H1 (cell line): ENCODE data around the gene TCAP. TPM values are rescaled to one million over a fixed set of nuclear protein-coding genes. Genes with fewer than 3 reads are reported as not detected.

Experiments
- CTCF ChIA-PET: fragments of 300-600 bp; sonication (Branson Sonifier 250); formaldehyde crosslinking; loops from one replicate; lab custom pipeline; 2021; ENCODE audit not compliant: partially characterized antibody; lab: Charles Lee
- POLR2A ChIA-PET: fragments of 300-600 bp; sonication (Branson Sonifier 250); formaldehyde crosslinking; loops from one replicate; lab custom pipeline; 2021; ENCODE audit warnings: inconsistent platforms; ENCODE audit not compliant: partially characterized antibody; lab: Charles Lee
- DNase-seq, 2 experiments: peaks; one replicate each; pipeline versions ENCODE4 v3.0.0 to v3.0.0-alpha.2; 2010 to 2022; ENCODE audit warnings: low spot score in 2 of 2, low read depth in 1 of 2, mixed read lengths in 1 of 2
- FAIRE-seq: peaks from 2 replicates; lab custom pipeline; 2011; peaks lifted over from hg19 to GRCh38; lab: Jason Lieb, UNC
- H2AFZ ChIP-seq: 2 replicates; pipeline ENCODE4 v1.8.1; 2012; ENCODE audit warnings: low read length, inconsistent platforms
- H2AK5ac ChIP-seq: 2 replicates; pipeline ENCODE4 v1.6.1; 2013; ENCODE audit warnings: low read depth, low read length
- H2BK120ac ChIP-seq: replicated peaks from 2 replicates; pipeline ENCODE3; 2013; ENCODE audit warnings: low read depth, low read length, inconsistent platforms
- H2BK12ac ChIP-seq: 2 replicates; pipeline ENCODE4 v1.6.1; 2013; ENCODE audit warnings: low read depth, low read length
- H2BK15ac ChIP-seq: 2 replicates; pipeline ENCODE4 v1.6.1; 2013; ENCODE audit warnings: low read length
- H2BK20ac ChIP-seq: 2 replicates; pipeline ENCODE4 v1.6.1; 2013; ENCODE audit warnings: low read length
- H2BK5ac ChIP-seq: 2 replicates; pipeline ENCODE4 v1.6.1; 2013; ENCODE audit warnings: low read depth, low read length
- H3K14ac ChIP-seq: 2 replicates; pipeline ENCODE4 v1.6.1; 2013; ENCODE audit warnings: inconsistent platforms; ENCODE audit not compliant: insufficient read length
- H3K18ac ChIP-seq: 2 replicates; pipeline ENCODE4 v1.6.1; 2013; ENCODE audit warnings: low read length; ENCODE audit errors: extremely low read depth
- H3K23ac ChIP-seq: 2 replicates; pipeline ENCODE4 v1.6.1; 2013; ENCODE audit warnings: inconsistent platforms; ENCODE audit not compliant: insufficient read length
- H3K23me2 ChIP-seq: 2 replicates; pipeline ENCODE4 v1.6.1; 2013; ENCODE audit warnings: low read depth, low read length
- H3K27ac ChIP-seq: 2 replicates; pipeline ENCODE4 v1.6.1; 2011; ENCODE audit warnings: low read depth, low read length, inconsistent platforms
- H3K27me3 ChIP-seq, 4 experiments: replicated peaks in 1 of 4; 1 replicate in 1 of 4; 2 replicates in 3 of 4; pipeline versions ENCODE4 v1.6.1 to v1.8.1; 2011 to 2013; ENCODE audit warnings: low read length in 3 of 4, mild to moderate bottlenecking in 3 of 4, inconsistent platforms in 2 of 4, mixed read lengths in 2 of 4, moderate library complexity in 1 of 4; ENCODE audit not compliant: control insufficient read depth in 3 of 4, insufficient read depth in 3 of 4; ENCODE audit errors: extremely low read depth in 1 of 4
- H3K36me3 ChIP-seq, 4 experiments: 2 replicates each; pipeline versions ENCODE4 v1.6.1 to v1.8.1; 2011 to 2013; ENCODE audit warnings: mild to moderate bottlenecking in 4 of 4, low read length in 3 of 4, moderate library complexity in 2 of 4, control low read depth in 1 of 4, inconsistent platforms in 1 of 4; ENCODE audit not compliant: insufficient read depth in 4 of 4, control insufficient read depth in 2 of 4
- H3K4ac ChIP-seq: replicated peaks from 2 replicates; pipeline ENCODE3; 2013; ENCODE audit warnings: low read length, low read depth, mixed read lengths, inconsistent platforms; ENCODE audit not compliant: insufficient read length
- H3K4me1 ChIP-seq, 4 experiments: replicated peaks in 1 of 4; 1 replicate in 1 of 4; 2 replicates in 3 of 4; pipeline versions ENCODE4 v1.6.1 to v1.8.1; 2011 to 2013; ENCODE audit warnings: low read length in 3 of 4, inconsistent platforms in 2 of 4, mixed read lengths in 1 of 4; ENCODE audit not compliant: insufficient read depth in 4 of 4, control insufficient read depth in 3 of 4
- H3K4me2 ChIP-seq, 2 experiments: 2 replicates each; pipeline versions ENCODE4 v1.6.1 to v1.8.1; 2011 to 2013; ENCODE audit warnings: low read depth in 2 of 2, low read length in 2 of 2, control low read depth in 1 of 2, inconsistent platforms in 1 of 2, mild to moderate bottlenecking in 1 of 2; ENCODE audit not compliant: insufficient read depth in 1 of 2
- H3K4me3 ChIP-seq, 4 experiments: fragments of 200-600, 300-600 bp in 1 of 4; sonication (generic), shearing (Covaris generic), sonication (Bioruptor Twin) in 1 of 4; 2 replicates each; pipeline versions ENCODE4 v1.5.1 to v1.8.1; 2011 to 2016; ENCODE audit warnings: low read length in 4 of 4, low read depth in 3 of 4, control low read depth in 2 of 4, inconsistent platforms in 2 of 4, mild to moderate bottlenecking in 2 of 4, mixed read lengths in 1 of 4, moderate library complexity in 1 of 4; ENCODE audit not compliant: insufficient read depth in 2 of 4; ENCODE audit errors: extremely low read depth in 1 of 4
- H3K56ac ChIP-seq: replicated peaks from 2 replicates; pipeline ENCODE3; 2013; ENCODE audit warnings: low read depth, mild to moderate bottlenecking, mixed read lengths, low read length, inconsistent platforms; ENCODE audit not compliant: insufficient read length
- H3K79me1 ChIP-seq: 2 replicates; pipeline ENCODE4 v1.6.1; 2013; ENCODE audit warnings: low read depth, low read length, control low read depth
- H3K79me2 ChIP-seq, 2 experiments: 2 replicates each; pipeline versions ENCODE4 v1.6.1 to v1.8.1; 2012 to 2013; ENCODE audit warnings: low read length in 2 of 2, mild to moderate bottlenecking in 2 of 2, inconsistent platforms in 1 of 2; ENCODE audit not compliant: insufficient read depth in 2 of 2, control insufficient read depth in 1 of 2
- H3K9ac ChIP-seq, 4 experiments: replicated peaks in 1 of 4; 1 replicate in 1 of 4; 2 replicates in 3 of 4; pipeline versions ENCODE4 v1.6.1 to v1.8.1; 2011 to 2013; ENCODE audit warnings: low read depth in 3 of 4, low read length in 3 of 4, control low read depth in 2 of 4, mild to moderate bottlenecking in 2 of 4, moderate library complexity in 2 of 4, inconsistent platforms in 1 of 4; ENCODE audit errors: extremely low read depth in 1 of 4
- H3K9me3 ChIP-seq, 2 experiments: 2 replicates each; pipeline versions ENCODE4 v1.6.1 to v1.8.1; 2012 to 2013; ENCODE audit warnings: mild to moderate bottlenecking in 2 of 2, moderate library complexity in 2 of 2, control low read depth in 1 of 2, inconsistent platforms in 1 of 2, low read depth in 1 of 2, low read length in 1 of 2, mixed read lengths in 1 of 2; ENCODE audit not compliant: insufficient read depth in 2 of 2
- H4K20me1 ChIP-seq, 2 experiments: replicated peaks in 1 of 2; 2 replicates each; pipeline versions ENCODE3 to v1.8.1; 2011 to 2013; ENCODE audit warnings: inconsistent platforms in 2 of 2, low read length in 2 of 2, mild to moderate bottlenecking in 1 of 2; ENCODE audit not compliant: insufficient read depth in 2 of 2, control insufficient read depth in 1 of 2
- H4K5ac ChIP-seq: 2 replicates; pipeline ENCODE4 v1.6.1; 2013; ENCODE audit warnings: low read length, low read depth, mixed read lengths, inconsistent platforms; ENCODE audit not compliant: insufficient read length
- H4K8ac ChIP-seq: 2 replicates; pipeline ENCODE4 v1.8.0; 2013; ENCODE audit warnings: mild to moderate bottlenecking, moderate library complexity, low read length, inconsistent platforms; ENCODE audit not compliant: insufficient read depth; ENCODE audit errors: extremely low read depth
- H4K91ac ChIP-seq: replicated peaks from 2 replicates; pipeline ENCODE3; 2013; ENCODE audit warnings: low read length, mixed read lengths, inconsistent platforms; ENCODE audit not compliant: insufficient read length
- CBX8 ChIP-seq: fragments of 300-800, 300-1000 bp; sonication (generic); IDR thresholded peaks from 2 replicates; pipeline ENCODE4 v1.7.1; 2016; ENCODE audit warnings: low read depth, low read length, borderline replicate concordance
- CTBP2 ChIP-seq: IDR thresholded peaks from 2 replicates; pipeline ENCODE4 v1.7.0; 2011; ENCODE audit warnings: borderline replicate concordance, mild to moderate bottlenecking, moderate library complexity, mixed read lengths, low read length; ENCODE audit not compliant: insufficient read depth, insufficient read length
- EGR1 ChIP-seq: IDR thresholded peaks from 2 replicates; pipeline ENCODE4 v1.6.1; 2011; ENCODE audit warnings: low read depth, low read length, borderline replicate concordance
- FOSL1 ChIP-seq: IDR thresholded peaks from 2 replicates; pipeline ENCODE4 v1.6.1; 2011; ENCODE audit warnings: mild to moderate bottlenecking, low read depth, low read length, moderate library complexity; ENCODE audit not compliant: insufficient read depth
- KDM1A ChIP-seq: fragments of 200-600, 300-600 bp; sonication (generic); IDR thresholded peaks from 2 replicates; pipeline ENCODE4 v1.7.1; 2016; ENCODE audit warnings: mild to moderate bottlenecking, low read length, borderline replicate concordance
- NANOG ChIP-seq: IDR thresholded peaks from 2 replicates; pipeline ENCODE4 v1.6.1; 2011; ENCODE audit warnings: low read length, low read depth, mild to moderate bottlenecking, inconsistent platforms; ENCODE audit not compliant: insufficient read depth, poor library complexity, severe bottlenecking
- POLR2AphosphoS5 ChIP-seq: IDR thresholded peaks from 2 replicates; pipeline ENCODE4 v1.6.1; 2011; ENCODE audit warnings: low read depth, low read length
- SP1 ChIP-seq: IDR thresholded peaks from 2 replicates; pipeline ENCODE4 v1.6.1; 2011; ENCODE audit warnings: low read depth, low read length
- TEAD4 ChIP-seq: IDR thresholded peaks from 2 replicates; pipeline ENCODE4 v1.6.1; 2012; ENCODE audit warnings: low read depth, low read length, inconsistent platforms, mixed read lengths
- WGBS, 2 experiments: shearing (Covaris generic) in 1 of 2; methylation state at CpG; one replicate each; pipeline versions ENCODE4 v1.1.6 to v1.1.7; 2013 to 2015; ENCODE audit warnings: low lambda C conversion rate in 2 of 2, mixed read lengths in 2 of 2, inconsistent platforms in 1 of 2, low coverage in 1 of 2, missing lambda C conversion rate in 1 of 2; ENCODE audit not compliant: insufficient replicate concordance in 2 of 2, insufficient coverage in 1 of 2, insufficient read length in 1 of 2; ENCODE audit errors: extremely low coverage in 1 of 2, missing lambda C conversion rate in 1 of 2; 5-methylcytosine and 5-hydroxymethylcytosine counted together
- polyA plus RNA-seq, 7 experiments: library from polyadenylated mRNA; depleted of rRNA in 3 of 7; stranded (reverse) in 5 of 7; unstranded in 2 of 7; fragments of >200 nt in 5 of 7; fragments of 200-250 nt in 2 of 7; gene quantifications; 1 replicate in 5 of 7; 2 replicates in 1 of 7; 4 replicates in 1 of 7; pipeline versions ENCODE4 v1.2.1 to v1.2.3, GENCODE V29; 2011 to 2013; ENCODE audit warnings: missing spikeins in 2 of 7, mixed read lengths in 2 of 7
- total RNA-seq: library from RNA; stranded (reverse); fragmentation: NEBNext Ultra II Directional; extraction: Animal tissue kit (Norgen Biotek cat#: 25700); gene quantifications from 2 replicates; pipeline ENCODE4 v1.2.1, GENCODE V29; 2021
- TF ChIP-seq, protein P1 (sequence below), 3 experiments: IDR thresholded peaks; 1 replicate in 2 of 3; 2 replicates in 1 of 3; pipeline versions ENCODE4 v1.5.1 to v1.6.1; 2011; ENCODE audit warnings: low read length in 3 of 3, mild to moderate bottlenecking in 3 of 3, inconsistent platforms in 2 of 3, low read depth in 1 of 3, moderate library complexity in 1 of 3; ENCODE audit not compliant: insufficient read depth in 1 of 3; ENCODE audit errors: control extremely low read depth in 1 of 3

TCAP gene
- total and polyA plus RNA-seq, 2 of the 8 experiments (the other 6 are each of a cell fraction or from before 2014, with no cell fraction given): 0.82 to 1.4 TPM

DNA sequence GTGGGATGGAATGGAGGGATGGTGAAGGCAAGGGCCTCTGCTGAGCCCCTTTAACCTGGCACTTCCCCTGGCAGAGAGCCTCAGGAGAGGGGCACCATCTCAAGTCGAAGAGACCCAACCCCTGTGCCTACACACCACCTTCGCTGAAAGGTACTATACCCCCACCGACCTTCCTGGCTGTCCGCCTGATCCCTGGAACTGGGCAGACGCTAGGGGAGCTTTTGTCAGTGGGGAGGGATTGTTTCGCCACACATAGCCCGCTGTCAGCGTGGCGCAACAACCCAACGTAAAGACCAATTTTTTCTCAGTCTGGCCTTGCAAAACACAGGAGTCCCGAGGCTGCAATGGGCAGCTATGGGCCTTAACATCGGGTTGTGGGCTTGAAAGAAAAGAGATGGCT lies 35.3 kb upstream of the TCAP start:
- Histone ChIP-seq H2BK20ac (peak overlapping the region; percentile 51), H3K4me1 (peaks cover 8 to 57% (median 46%) of the 10 kb centered on the region in 4 experiments), H3K9ac (no peak overlapping the region), H3K4me3 (no peak overlapping the region), H2BK15ac (0 out of 2 replicates have a peak overlapping the region, but pooled peaks have one; percentile 10), H2AK5ac (peak overlapping the region; percentile 75; the same call in 1 of the 2 replicates), H3K23ac (no peak overlapping the region), H3K18ac (0 out of 2 replicates have a peak overlapping the region, but pooled peaks have one; percentile 56), H3K56ac (no peak overlapping the region), H2BK120ac (peak overlapping the region; percentile 48), H4K5ac (no peak overlapping the region), H3K27ac (no peak overlapping the region), H2AFZ (no peak overlapping the region), H2BK5ac (peak overlapping the region; percentile 56; the same call in 1 of the 2 replicates), H3K14ac (no peak overlapping the region), H3K79me1 (0 out of 2 replicates have a peak, but pooled peaks cover 2% of the 10 kb centered on the region), H4K91ac (peak overlapping the region; percentile 69), H3K9me3 (no peaks in the 10 kb centered on the region), H4K20me1 (peaks cover 0 to 1% of the 10 kb centered on the region in 2 experiments), H3K79me2 (no peaks in the 10 kb centered on the region), H3K4me2 (no peak overlapping the region; a peak in 1 of 4 replicates), H3K4ac (no peak overlapping the region), H2BK12ac (peak overlapping the region; percentile 86; the same call in 1 of the 2 replicates), H3K23me2 (peaks cover 12% of the 10 kb centered on the region), H3K36me3 (no peaks in the 10 kb centered on the region), H3K27me3 (peaks cover 2 to 34% (median 29%) of the 10 kb centered on the region in 4 experiments; a peak in 6 of 7 replicates), H4K8ac (no peak overlapping the region)
- no peak for DNase-seq
- 92% methylated on average over 12 of the region's 12 CpGs; no CpG with 5 or more reads in 1 of the 2 experiments for WGBS, 2 experiments
- no peak for FAIRE-seq
- ChIA-PET CTCF (interaction anchor here (1.3 to 49.2 kb wide), 6 partner anchors 7 to 127 kb away, joined by 3 to 1885 read pairs (median 556); partner anchors contain the start of genes ERBB2, PGAP3, PNMT and PPP1R1B), POLR2A (interaction anchor here (0.8 to 5.8 kb wide), 9 partner anchors 10 to 125 kb away, joined by 3 to 39 read pairs (median 4); partner anchors contain the start of genes PNMT and TCAP)
- TF ChIP-seq CTBP2 (no peak), TEAD4 (no peak), FOSL1 (no peak), EGR1 (no peak), POLR2AphosphoS5 (no peak), CBX8 (no peak), SP1 (no peak), KDM1A (no peak), NANOG (no peak)
- TF ChIP-seq, protein P1, sequence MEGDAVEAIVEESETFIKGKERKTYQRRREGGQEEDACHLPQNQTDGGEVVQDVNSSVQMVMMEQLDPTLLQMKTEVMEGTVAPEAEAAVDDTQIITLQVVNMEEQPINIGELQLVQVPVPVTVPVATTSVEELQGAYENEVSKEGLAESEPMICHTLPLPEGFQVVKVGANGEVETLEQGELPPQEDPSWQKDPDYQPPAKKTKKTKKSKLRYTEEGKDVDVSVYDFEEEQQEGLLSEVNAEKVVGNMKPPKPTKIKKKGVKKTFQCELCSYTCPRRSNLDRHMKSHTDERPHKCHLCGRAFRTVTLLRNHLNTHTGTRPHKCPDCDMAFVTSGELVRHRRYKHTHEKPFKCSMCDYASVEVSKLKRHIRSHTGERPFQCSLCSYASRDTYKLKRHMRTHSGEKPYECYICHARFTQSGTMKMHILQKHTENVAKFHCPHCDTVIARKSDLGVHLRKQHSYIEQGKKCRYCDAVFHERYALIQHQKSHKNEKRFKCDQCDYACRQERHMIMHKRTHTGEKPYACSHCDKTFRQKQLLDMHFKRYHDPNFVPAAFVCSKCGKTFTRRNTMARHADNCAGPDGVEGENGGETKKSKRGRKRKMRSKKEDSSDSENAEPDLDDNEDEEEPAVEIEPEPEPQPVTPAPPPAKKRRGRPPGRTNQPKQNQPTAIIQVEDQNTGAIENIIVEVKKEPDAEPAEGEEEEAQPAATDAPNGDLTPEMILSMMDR (IDR thresholded peaks at IDR 0.05; ENCODE audit: control extremely low read depth in 1 of 3, insufficient read depth in 1 of 3, low read depth in 1 of 3, low read length in 3 of 3): no peak
